HEK293 (cell line): ENCODE data around the gene NABP2.

Experiments used
- CTCF ChIP-seq: fragments of 450-650 bp; formaldehyde crosslinking; IDR thresholded peaks from 2 replicates; pipeline ENCODE4 v1.5.1; 2016; ENCODE audit warnings: missing biosample characterization, missing genetic modification characterization
- FEZF1 ChIP-seq: fragments of 450-650 bp; formaldehyde crosslinking; IDR thresholded peaks from 2 replicates; pipeline ENCODE4 v1.5.1; 2016; ENCODE audit warnings: missing biosample characterization, missing genetic modification characterization
- KLF10 ChIP-seq: fragments of 450-650 bp; IDR thresholded peaks from 2 replicates; pipeline ENCODE4 v1.5.1; 2018; ENCODE audit warnings: missing biosample characterization, mild to moderate bottlenecking, missing genetic modification characterization
- WT1 ChIP-seq: fragments of 450-650 bp; formaldehyde crosslinking; IDR thresholded peaks from 2 replicates; pipeline ENCODE4 v1.5.1; 2016; ENCODE audit warnings: missing biosample characterization, missing genetic modification characterization
- ZSCAN23 ChIP-seq: fragments of 450-650 bp; formaldehyde crosslinking; IDR thresholded peaks from 2 replicates; pipeline ENCODE4 v1.5.1; 2016; ENCODE audit warnings: missing biosample characterization, missing genetic modification characterization
- ZSCAN30 ChIP-seq: fragments of 450-650 bp; IDR thresholded peaks from 2 replicates; pipeline ENCODE4 v1.5.1; 2018; ENCODE audit warnings: missing biosample characterization, mild to moderate bottlenecking, missing genetic modification characterization, moderate library complexity
- TF ChIP-seq, protein P1 (sequence below): fragments of 450-650 bp; formaldehyde crosslinking; IDR thresholded peaks from 2 replicates; pipeline ENCODE4 v1.5.1; 2016; ENCODE audit warnings: missing biosample characterization, missing genetic modification characterization
- TF ChIP-seq, protein P2 (sequence below): fragments of 450-650 bp; formaldehyde crosslinking; IDR thresholded peaks from 2 replicates; pipeline ENCODE4 v1.5.1; 2016; ENCODE audit warnings: missing biosample characterization, missing genetic modification characterization

- TF ChIP-seq ZSCAN23 (no peak), CTCF (tag by site-specific recombination) (no peak), KLF10 (tag by site-specific recombination) (no peak), WT1 (tag by site-specific recombination) (no peak), ZSCAN30 (tag by site-specific recombination) (no peak), FEZF1 (tag by site-specific recombination) (no peak)
- TF ChIP-seq, protein P1, sequence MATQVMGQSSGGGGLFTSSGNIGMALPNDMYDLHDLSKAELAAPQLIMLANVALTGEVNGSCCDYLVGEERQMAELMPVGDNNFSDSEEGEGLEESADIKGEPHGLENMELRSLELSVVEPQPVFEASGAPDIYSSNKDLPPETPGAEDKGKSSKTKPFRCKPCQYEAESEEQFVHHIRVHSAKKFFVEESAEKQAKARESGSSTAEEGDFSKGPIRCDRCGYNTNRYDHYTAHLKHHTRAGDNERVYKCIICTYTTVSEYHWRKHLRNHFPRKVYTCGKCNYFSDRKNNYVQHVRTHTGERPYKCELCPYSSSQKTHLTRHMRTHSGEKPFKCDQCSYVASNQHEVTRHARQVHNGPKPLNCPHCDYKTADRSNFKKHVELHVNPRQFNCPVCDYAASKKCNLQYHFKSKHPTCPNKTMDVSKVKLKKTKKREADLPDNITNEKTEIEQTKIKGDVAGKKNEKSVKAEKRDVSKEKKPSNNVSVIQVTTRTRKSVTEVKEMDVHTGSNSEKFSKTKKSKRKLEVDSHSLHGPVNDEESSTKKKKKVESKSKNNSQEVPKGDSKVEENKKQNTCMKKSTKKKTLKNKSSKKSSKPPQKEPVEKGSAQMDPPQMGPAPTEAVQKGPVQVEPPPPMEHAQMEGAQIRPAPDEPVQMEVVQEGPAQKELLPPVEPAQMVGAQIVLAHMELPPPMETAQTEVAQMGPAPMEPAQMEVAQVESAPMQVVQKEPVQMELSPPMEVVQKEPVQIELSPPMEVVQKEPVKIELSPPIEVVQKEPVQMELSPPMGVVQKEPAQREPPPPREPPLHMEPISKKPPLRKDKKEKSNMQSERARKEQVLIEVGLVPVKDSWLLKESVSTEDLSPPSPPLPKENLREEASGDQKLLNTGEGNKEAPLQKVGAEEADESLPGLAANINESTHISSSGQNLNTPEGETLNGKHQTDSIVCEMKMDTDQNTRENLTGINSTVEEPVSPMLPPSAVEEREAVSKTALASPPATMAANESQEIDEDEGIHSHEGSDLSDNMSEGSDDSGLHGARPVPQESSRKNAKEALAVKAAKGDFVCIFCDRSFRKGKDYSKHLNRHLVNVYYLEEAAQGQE (tag by site-specific recombination): no peak
- TF ChIP-seq, protein P2, sequence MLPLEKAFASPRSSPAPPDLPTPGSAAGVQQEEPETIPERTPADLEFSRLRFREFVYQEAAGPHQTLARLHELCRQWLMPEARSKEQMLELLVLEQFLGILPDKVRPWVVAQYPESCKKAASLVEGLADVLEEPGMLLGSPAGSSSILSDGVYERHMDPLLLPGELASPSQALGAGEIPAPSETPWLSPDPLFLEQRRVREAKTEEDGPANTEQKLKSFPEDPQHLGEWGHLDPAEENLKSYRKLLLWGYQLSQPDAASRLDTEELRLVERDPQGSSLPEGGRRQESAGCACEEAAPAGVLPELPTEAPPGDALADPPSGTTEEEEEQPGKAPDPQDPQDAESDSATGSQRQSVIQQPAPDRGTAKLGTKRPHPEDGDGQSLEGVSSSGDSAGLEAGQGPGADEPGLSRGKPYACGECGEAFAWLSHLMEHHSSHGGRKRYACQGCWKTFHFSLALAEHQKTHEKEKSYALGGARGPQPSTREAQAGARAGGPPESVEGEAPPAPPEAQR (tag by site-specific recombination): no peak
Measured at GRCh38 chr12:56241424-56242303, 17.5 kb downstream of the NABP2 start.
